Measurements from ENCODE around the gene TMEM170B.
A peak's percentile ranks its signal among the peaks of the same experiment; 100 is the strongest.

The TMEM170B gene

GRCh38 chr6:11604836-11605506 lies 67.4 kb downstream of the TMEM170B start:
- no peak overlapping the region for H3K18ac ChIP-seq (ENCODE audit: low read length)
- peak overlapping the region; percentile 59 for H3K27ac ChIP-seq (replicated peaks; ENCODE audit: low read length)
- H2BK5ac ChIP-seq (ENCODE audit: low read length): no peak overlapping the region
- no peak overlapping the region for H2BK120ac ChIP-seq (ENCODE audit: low read depth, low read length)
- peak overlapping the region; percentile 79 for H2AFZ ChIP-seq (ENCODE audit: low read length)
- H4K91ac ChIP-seq (ENCODE audit: low read depth, low read length, poor library complexity): no peak overlapping the region
- H4K8ac ChIP-seq (ENCODE audit: low read depth, low read length): no peak overlapping the region
- H3K4me2 ChIP-seq (ENCODE audit: insufficient read depth, low read length, poor library complexity, severe bottlenecking): no peak overlapping the region
- H3K23ac ChIP-seq (ENCODE audit: low read depth, low read length, poor library complexity): no peak overlapping the region
- H3K79me1 ChIP-seq (ENCODE audit: low read depth, low read length): no peaks in the 10 kb centered on the region
- H3K4me3 ChIP-seq (ENCODE audit: low read length in 2 of 2): no peak overlapping the region
- no peak overlapping the region for H2AK5ac ChIP-seq (ENCODE audit: low read depth, low read length)
- H2BK15ac ChIP-seq (ENCODE audit: low read length): no peak overlapping the region
- no peaks in the 10 kb centered on the region for H3K9me3 ChIP-seq (replicated peaks in 1 of 2; ENCODE audit: control insufficient read depth in 2 of 2, insufficient read depth in 1 of 2, low read depth in 1 of 2, low read length in 2 of 2)
- DNase-seq (ENCODE audit: low spot score): no peak
- no peak overlapping the region for H3K4ac ChIP-seq (ENCODE audit: low read length)
- H3K9ac ChIP-seq (ENCODE audit: low read depth, low read length, poor library complexity): no peak overlapping the region
- WGBS, 2 donors (ENCODE audit: extremely low coverage in 2 of 2, insufficient read length in 2 of 2, insufficient replicate concordance in 1 of 2): 100% methylated on average over 2 of the region's 5 CpGs; no CpG with 5 or more reads in 1 of the 2 donors
- no peaks in the 10 kb centered on the region for H3K27me3 ChIP-seq (ENCODE audit: control insufficient read depth in 3 of 3, insufficient read depth in 3 of 3, low read depth in 1 of 3, low read length in 3 of 3)
- no peaks in the 10 kb centered on the region for H3K36me3 ChIP-seq (replicated peaks in 1 of 2; ENCODE audit: control insufficient read depth in 2 of 2, insufficient read depth in 2 of 2, low read length in 2 of 2)
- H3K14ac ChIP-seq (ENCODE audit: low read length): no peak overlapping the region
- no peak overlapping the region for H2BK12ac ChIP-seq (ENCODE audit: low read length)
- peaks cover 29 to 30% of the 10 kb centered on the region in 2 donors for H3K4me1 ChIP-seq (ENCODE audit: control insufficient read depth in 2 of 2, insufficient read depth in 1 of 2, low read depth in 1 of 2, low read length in 2 of 2)

- no peaks in the 10 kb centered on the region for H3K9me3 ChIP-seq (replicated peaks in 1 of 2; ENCODE audit: control insufficient read depth in 2 of 2, insufficient read depth in 1 of 2, low read depth in 1 of 2, low read length in 2 of 2)
- no peak overlapping the region for H3K18ac ChIP-seq (ENCODE audit: low read length)
- no peak overlapping the region for H2BK120ac ChIP-seq (ENCODE audit: low read depth, low read length)
- no peaks in the 10 kb centered on the region for H3K79me1 ChIP-seq (ENCODE audit: low read depth, low read length)
- peak overlapping the region; percentile 59 for H3K27ac ChIP-seq (replicated peaks; ENCODE audit: low read length)
- no peak overlapping the region for H3K4ac ChIP-seq (ENCODE audit: low read length)
- H4K91ac ChIP-seq (ENCODE audit: low read depth, low read length, poor library complexity): no peak overlapping the region
- H2BK15ac ChIP-seq (ENCODE audit: low read length): no peak overlapping the region
- H3K14ac ChIP-seq (ENCODE audit: low read length): no peak overlapping the region
- no peak overlapping the region for H3K23ac ChIP-seq (ENCODE audit: low read depth, low read length, poor library complexity)
- H3K4me1 ChIP-seq (ENCODE audit: control insufficient read depth in 2 of 2, insufficient read depth in 1 of 2, low read depth in 1 of 2, low read length in 2 of 2): peaks cover 29 to 30% of the 10 kb centered on the region in 2 donors
- H3K4me3 ChIP-seq (ENCODE audit: low read length in 2 of 2): no peak overlapping the region
- no peak overlapping the region for H2BK5ac ChIP-seq (ENCODE audit: low read length)
- no peak overlapping the region for H2AK5ac ChIP-seq (ENCODE audit: low read depth, low read length)
- peak overlapping the region; percentile 79 for H2AFZ ChIP-seq (ENCODE audit: low read length)
- no CpG with 5 or more reads among the region's 4 CpGs for WGBS, 2 donors (ENCODE audit: extremely low coverage in 2 of 2, insufficient read length in 2 of 2, insufficient replicate concordance in 1 of 2)
- no peaks in the 10 kb centered on the region for H3K36me3 ChIP-seq (replicated peaks in 1 of 2; ENCODE audit: control insufficient read depth in 2 of 2, insufficient read depth in 2 of 2, low read length in 2 of 2)
- H3K9ac ChIP-seq (ENCODE audit: low read depth, low read length, poor library complexity): no peak overlapping the region
- H2BK12ac ChIP-seq (ENCODE audit: low read length): no peak overlapping the region
- H4K8ac ChIP-seq (ENCODE audit: low read depth, low read length): no peak overlapping the region
- no peak for DNase-seq (ENCODE audit: low spot score)
- H3K27me3 ChIP-seq (ENCODE audit: control insufficient read depth in 3 of 3, insufficient read depth in 3 of 3, low read depth in 1 of 3, low read length in 3 of 3): no peaks in the 10 kb centered on the region
- H3K4me2 ChIP-seq (ENCODE audit: insufficient read depth, low read length, poor library complexity, severe bottlenecking): no peak overlapping the region
Measured at GRCh38 chr6:11605507-11605905, 68.0 kb downstream of the TMEM170B start.

- no CpG with 5 or more reads among the region's 6 CpGs for WGBS, 2 donors (ENCODE audit: extremely low coverage in 2 of 2, insufficient read length in 2 of 2, insufficient replicate concordance in 1 of 2)
- Histone ChIP-seq H3K18ac (ENCODE audit: low read length) (no peak overlapping the region), H3K14ac (ENCODE audit: low read length) (no peak overlapping the region), H3K79me1 (ENCODE audit: low read depth, low read length) (no peaks in the 10 kb centered on the region), H3K4ac (ENCODE audit: low read length) (no peak overlapping the region), H2AK5ac (ENCODE audit: low read depth, low read length) (no peak overlapping the region), H3K23ac (ENCODE audit: low read depth, low read length, poor library complexity) (no peak overlapping the region), H3K4me1 (ENCODE audit: control insufficient read depth in 2 of 2, insufficient read depth in 1 of 2, low read depth in 1 of 2, low read length in 2 of 2) (peaks cover 29 to 30% of the 10 kb centered on the region in 2 donors), H3K9me3 (replicated peaks in 1 of 2; ENCODE audit: control insufficient read depth in 2 of 2, insufficient read depth in 1 of 2, low read depth in 1 of 2, low read length in 2 of 2) (no peaks in the 10 kb centered on the region), H2BK120ac (ENCODE audit: low read depth, low read length) (no peak overlapping the region), H2BK12ac (ENCODE audit: low read length) (no peak overlapping the region), H3K4me2 (ENCODE audit: insufficient read depth, low read length, poor library complexity, severe bottlenecking) (no peak overlapping the region), H3K27ac (replicated peaks; ENCODE audit: low read length) (peak overlapping the region; percentile 32), H2AFZ (ENCODE audit: low read length) (peak overlapping the region; percentile 79), H3K36me3 (replicated peaks in 1 of 2; ENCODE audit: control insufficient read depth in 2 of 2, insufficient read depth in 2 of 2, low read length in 2 of 2) (no peaks in the 10 kb centered on the region), H4K8ac (ENCODE audit: low read depth, low read length) (no peak overlapping the region), H4K91ac (ENCODE audit: low read depth, low read length, poor library complexity) (no peak overlapping the region), H2BK15ac (ENCODE audit: low read length) (no peak overlapping the region), H3K4me3 (ENCODE audit: low read length in 2 of 2) (no peak overlapping the region), H3K27me3 (ENCODE audit: control insufficient read depth in 3 of 3, insufficient read depth in 3 of 3, low read depth in 1 of 3, low read length in 3 of 3) (no peaks in the 10 kb centered on the region), H2BK5ac (ENCODE audit: low read length) (no peak overlapping the region), H3K9ac (ENCODE audit: low read depth, low read length, poor library complexity) (no peak overlapping the region)
- DNase-seq (ENCODE audit: low spot score): no peak
Measured at GRCh38 chr6:11606332-11606731, 68.8 kb downstream of the TMEM170B start.

GRCh38 chr6:11607383-11607782 lies 69.8 kb downstream of the TMEM170B start:
- peak overlapping the region; percentile 37 for H2AFZ ChIP-seq (ENCODE audit: low read length)
- no peaks in the 10 kb centered on the region for H3K79me1 ChIP-seq (ENCODE audit: low read depth, low read length)
- H2BK15ac ChIP-seq (ENCODE audit: low read length): no peak overlapping the region
- H3K4me2 ChIP-seq (ENCODE audit: insufficient read depth, low read length, poor library complexity, severe bottlenecking): no peak overlapping the region
- DNase-seq (ENCODE audit: low spot score): no peak
- no peak overlapping the region for H2BK120ac ChIP-seq (ENCODE audit: low read depth, low read length)
- H3K4ac ChIP-seq (ENCODE audit: low read length): no peak overlapping the region
- H3K4me3 ChIP-seq (ENCODE audit: low read length in 2 of 2): no peak overlapping the region
- peaks cover 24 to 29% of the 10 kb centered on the region in 2 donors for H3K4me1 ChIP-seq (ENCODE audit: control insufficient read depth in 2 of 2, insufficient read depth in 1 of 2, low read depth in 1 of 2, low read length in 2 of 2)
- H3K27ac ChIP-seq (replicated peaks; ENCODE audit: low read length): no peak overlapping the region
- no peak overlapping the region for H3K14ac ChIP-seq (ENCODE audit: low read length)
- H3K18ac ChIP-seq (ENCODE audit: low read length): no peak overlapping the region
- H3K27me3 ChIP-seq (ENCODE audit: control insufficient read depth in 3 of 3, insufficient read depth in 3 of 3, low read depth in 1 of 3, low read length in 3 of 3): no peaks in the 10 kb centered on the region
- H2BK12ac ChIP-seq (ENCODE audit: low read length): no peak overlapping the region
- no peak overlapping the region for H2BK5ac ChIP-seq (ENCODE audit: low read length)
- H2AK5ac ChIP-seq (ENCODE audit: low read depth, low read length): no peak overlapping the region
- H3K23ac ChIP-seq (ENCODE audit: low read depth, low read length, poor library complexity): no peak overlapping the region
- no peak overlapping the region for H3K9ac ChIP-seq (ENCODE audit: low read depth, low read length, poor library complexity)
- WGBS, 2 donors (ENCODE audit: extremely low coverage in 2 of 2, insufficient read length in 2 of 2, insufficient replicate concordance in 1 of 2): no CpG with 5 or more reads among the region's 7 CpGs
- H4K8ac ChIP-seq (ENCODE audit: low read depth, low read length): no peak overlapping the region
- H3K9me3 ChIP-seq (replicated peaks in 1 of 2; ENCODE audit: control insufficient read depth in 2 of 2, insufficient read depth in 1 of 2, low read depth in 1 of 2, low read length in 2 of 2): no peaks in the 10 kb centered on the region
- H4K91ac ChIP-seq (ENCODE audit: low read depth, low read length, poor library complexity): no peak overlapping the region
- H3K36me3 ChIP-seq (replicated peaks in 1 of 2; ENCODE audit: control insufficient read depth in 2 of 2, insufficient read depth in 2 of 2, low read length in 2 of 2): no peaks in the 10 kb centered on the region
